Erythroblast (primary cell): ENCODE measurements around the gene MEX3A.

Experiments
- GATA1 ChIP-seq: IDR thresholded peaks from 2 replicates; pipeline ENCODE4 v1.6.1; 2011; ENCODE audit warnings: low read depth, mild to moderate bottlenecking, control low read depth, low read length, moderate library complexity
- POLR2A ChIP-seq: IDR thresholded peaks from 2 replicates; pipeline ENCODE4 v1.6.1; 2011; ENCODE audit warnings: mild to moderate bottlenecking, low read length

DNA sequence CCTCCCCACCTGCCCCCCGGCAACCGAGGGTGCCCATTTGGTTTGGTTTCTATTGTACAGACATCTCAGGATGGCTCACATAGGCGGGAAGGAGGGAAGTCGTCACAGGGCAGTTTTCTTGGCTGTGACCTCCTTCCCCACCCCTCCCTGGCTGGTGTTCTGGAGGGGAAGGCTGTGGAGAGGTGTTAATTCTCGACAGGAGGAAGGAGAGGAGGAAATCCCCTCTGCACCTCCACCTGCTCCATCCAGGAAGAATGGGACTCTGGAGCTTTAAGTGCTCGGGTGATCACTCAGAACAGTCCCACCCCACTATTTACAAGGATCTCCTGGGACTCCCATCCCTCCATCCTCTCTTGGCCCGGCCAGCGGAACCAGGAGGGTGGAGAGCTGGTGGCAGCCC, 7.6 kb downstream of the MEX3A start:
- TF ChIP-seq POLR2A (no peak), GATA1 (no peak)
